ENCODE data around the gene CTNND2. TPM values are rescaled to one million over a fixed set of nuclear protein-coding genes. Genes with fewer than 3 reads are reported as not detected.

Gene CTNND2
- polyA plus RNA-seq, 1 of the 3 experiments (the other 2 are of a cell fraction) = not detected

- no peak overlapping the region for H2AFZ ChIP-seq (ENCODE audit: low read depth)
- CTCF ChIA-PET = no interaction called here
- H3K4me2 ChIP-seq = no peak overlapping the region
- H3F3A ChIP-seq (replicated peaks; ENCODE audit: insufficient read depth) = no peaks in the 10 kb centered on the region
- H3K9me3 ChIP-seq = no peaks in the 10 kb centered on the region
- no peak overlapping the region for H3K9ac ChIP-seq
- no peaks in the 10 kb centered on the region for H3K36me3 ChIP-seq (replicated peaks in 1 of 2; ENCODE audit: control insufficient read depth in 1 of 2, insufficient read depth in 2 of 2, low read length in 1 of 2)
- POLR2A ChIA-PET = no interaction called here
- peaks cover 14% of the 10 kb centered on the region; the same call in 1 of the 2 replicates for H3K27me3 ChIP-seq (ENCODE audit: insufficient read depth)
- WGBS (ENCODE audit: low lambda C conversion rate) = 31% methylated on average over 5 of the region's 5 CpGs
- no peak for DNase-seq
- no peaks in the 10 kb centered on the region for H3K9me2 ChIP-seq
- H3K27ac ChIP-seq (ENCODE audit: low read depth in 2 of 2, low read length in 1 of 2) = no peak overlapping the region
- no peaks in the 10 kb centered on the region for H3K4me1 ChIP-seq (ENCODE audit: control insufficient read depth in 1 of 2, insufficient read depth in 2 of 2, low read depth in 1 of 2, low read length in 1 of 2)
- TF ChIP-seq RAD21 (IDR thresholded peaks at IDR 0.05; ENCODE audit: low read length) (no peak), FOXM1 (IDR thresholded peaks at IDR 0.05; ENCODE audit: low read depth) (no peak), CTCF (IDR thresholded peaks at IDR 0.05) (no peak), TCF12 (IDR thresholded peaks at IDR 0.05) (no peak), EP300 (IDR thresholded peaks at IDR 0.05; ENCODE audit: borderline replicate concordance in 1 of 2, low read depth in 1 of 2, low read length in 1 of 2) (no peak), YY1 (IDR thresholded peaks at IDR 0.05; ENCODE audit: low read depth) (no peak), RFX5 (IDR thresholded peaks at IDR 0.05; ENCODE audit: low read length) (no peak), TEAD4 (IDR thresholded peaks at IDR 0.05; ENCODE audit: borderline replicate concordance, insufficient read depth) (no peak)
- H3K79me2 ChIP-seq (ENCODE audit: insufficient read depth) = no peaks in the 10 kb centered on the region
- no peaks in the 10 kb centered on the region for H4K20me1 ChIP-seq (ENCODE audit: insufficient read depth)
- H3K4me3 ChIP-seq (ENCODE audit: low read depth in 2 of 2, low read length in 1 of 2) = no peak overlapping the region
Measured at GRCh38 chr5:11378461-11378860, 525.8 kb downstream of the CTNND2 start.

GRCh38 chr5:11377896-11378295 lies 526.4 kb downstream of the CTNND2 start:
- WGBS (ENCODE audit: low lambda C conversion rate) = 17% methylated on average over 2 of the region's 2 CpGs
- Histone ChIP-seq H3K4me1 (ENCODE audit: control insufficient read depth in 1 of 2, insufficient read depth in 2 of 2, low read depth in 1 of 2, low read length in 1 of 2) (no peaks in the 10 kb centered on the region), H3K9me2 (no peaks in the 10 kb centered on the region), H3K27ac (ENCODE audit: low read depth in 2 of 2, low read length in 1 of 2) (no peak overlapping the region), H3K9me3 (no peaks in the 10 kb centered on the region), H3K4me3 (ENCODE audit: low read depth in 2 of 2, low read length in 1 of 2) (no peak overlapping the region), H3K9ac (no peak overlapping the region), H3K36me3 (replicated peaks in 1 of 2; ENCODE audit: control insufficient read depth in 1 of 2, insufficient read depth in 2 of 2, low read length in 1 of 2) (no peaks in the 10 kb centered on the region), H3K4me2 (no peak overlapping the region), H2AFZ (ENCODE audit: low read depth) (no peak overlapping the region), H4K20me1 (ENCODE audit: insufficient read depth) (no peaks in the 10 kb centered on the region), H3F3A (replicated peaks; ENCODE audit: insufficient read depth) (no peaks in the 10 kb centered on the region), H3K79me2 (ENCODE audit: insufficient read depth) (no peaks in the 10 kb centered on the region), H3K27me3 (ENCODE audit: insufficient read depth) (peaks cover 11% of the 10 kb centered on the region; the same call in 1 of the 2 replicates)
- TF ChIP-seq FOXM1 (IDR thresholded peaks at IDR 0.05; ENCODE audit: low read depth) (no peak), RFX5 (IDR thresholded peaks at IDR 0.05; ENCODE audit: low read length) (no peak), SMC3 (IDR thresholded peaks at IDR 0.05; ENCODE audit: low read depth, low read length) (no peak), EP300 (IDR thresholded peaks at IDR 0.05; ENCODE audit: borderline replicate concordance in 1 of 2, low read depth in 1 of 2, low read length in 1 of 2) (no peak), TEAD4 (IDR thresholded peaks at IDR 0.05; ENCODE audit: borderline replicate concordance, insufficient read depth) (no peak), MXI1 (IDR thresholded peaks at IDR 0.05; ENCODE audit: low read depth, low read length) (no peak), YY1 (IDR thresholded peaks at IDR 0.05; ENCODE audit: low read depth) (no peak)
- ChIA-PET CTCF (no interaction called here), POLR2A (no interaction called here)
- no peak for DNase-seq

GRCh38 chr5:11372191-11372590 lies 532.1 kb downstream of the CTNND2 start:
- H3F3A ChIP-seq (replicated peaks; ENCODE audit: insufficient read depth) = no peaks in the 10 kb centered on the region
- H4K20me1 ChIP-seq (ENCODE audit: insufficient read depth) = no peaks in the 10 kb centered on the region
- CTCF ChIA-PET = no interaction called here
- no peak for DNase-seq
- H2AFZ ChIP-seq (ENCODE audit: low read depth) = no peak overlapping the region
- WGBS (ENCODE audit: low lambda C conversion rate) = 20% methylated on average over 3 of the region's 3 CpGs
- H3K9ac ChIP-seq = no peak overlapping the region
- no peaks in the 10 kb centered on the region for H3K9me3 ChIP-seq
- no peak overlapping the region for H3K4me3 ChIP-seq (ENCODE audit: low read depth in 2 of 2, low read length in 1 of 2)
- H3K27me3 ChIP-seq (ENCODE audit: insufficient read depth) = no peaks in the 10 kb centered on the region
- no peaks in the 10 kb centered on the region for H3K36me3 ChIP-seq (replicated peaks in 1 of 2; ENCODE audit: control insufficient read depth in 1 of 2, insufficient read depth in 2 of 2, low read length in 1 of 2)
- H3K27ac ChIP-seq (ENCODE audit: low read depth in 2 of 2, low read length in 1 of 2) = no peak overlapping the region
- no peaks in the 10 kb centered on the region for H3K4me1 ChIP-seq (ENCODE audit: control insufficient read depth in 1 of 2, insufficient read depth in 2 of 2, low read depth in 1 of 2, low read length in 1 of 2)
- POLR2A ChIA-PET = no interaction called here
- no peaks in the 10 kb centered on the region for H3K9me2 ChIP-seq
- no peak overlapping the region for H3K4me2 ChIP-seq
- H3K79me2 ChIP-seq (ENCODE audit: insufficient read depth) = no peaks in the 10 kb centered on the region
- TF ChIP-seq ELF1 (IDR thresholded peaks at IDR 0.05) = no peak
- TF ChIP-seq REST (IDR thresholded peaks at IDR 0.05; ENCODE audit: low read depth, low read length) = no peak
- TF ChIP-seq TCF12 (IDR thresholded peaks at IDR 0.05) = no peak
- TF ChIP-seq IRF3 (IDR thresholded peaks at IDR 0.05; ENCODE audit: low read depth, low read length) = no peak
- TF ChIP-seq TEAD4 (IDR thresholded peaks at IDR 0.05; ENCODE audit: borderline replicate concordance, insufficient read depth) = no peak
- no peak for TF ChIP-seq EP300 (IDR thresholded peaks at IDR 0.05; ENCODE audit: borderline replicate concordance in 1 of 2, low read depth in 1 of 2, low read length in 1 of 2)
- TF ChIP-seq EZH2phosphoT487 (IDR thresholded peaks at IDR 0.05; ENCODE audit: borderline replicate concordance, low read depth) = no peak

Measured in SK-N-SH (cell line).